ENCODE measurements around the gene ADCY9. TPM values are rescaled to one million over a fixed set of nuclear protein-coding genes. Genes with fewer than 3 reads are reported as not detected.
"Not testable (repeated sequence)": the region's sequence is repeated elsewhere in the genome, so short reads cannot be mapped to it uniquely, and the experiment has no call there.

ADCY9 gene
- total RNA-seq, 1 donor from 2014 or later, result 11.7 TPM

DNA sequence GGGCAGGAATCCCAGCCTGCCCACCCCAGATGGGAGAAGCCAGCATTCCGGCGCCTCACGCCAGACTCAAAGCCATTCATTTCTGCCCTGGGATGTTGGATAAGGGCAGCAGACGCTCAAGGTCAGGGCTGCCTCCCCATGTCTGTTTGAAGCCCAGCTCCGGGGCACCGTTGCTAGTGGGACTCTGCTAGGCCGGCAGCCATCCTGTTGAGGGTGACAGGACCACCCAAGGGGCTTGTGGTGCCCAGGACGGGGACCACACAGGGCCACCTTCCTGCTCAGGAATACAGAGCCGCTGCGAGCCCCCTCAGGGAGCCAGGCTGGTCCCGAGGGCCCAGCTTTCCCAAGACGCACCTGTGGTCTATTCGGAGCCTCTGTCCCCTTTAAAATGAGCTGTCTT is 134.0 kb downstream of the ADCY9 start:
- DNase-seq (ENCODE audit: low spot score), result no peak

- DNase-seq (ENCODE audit: low spot score), result no peak
Observed at GRCh38 chr16:3980253-3981111, 135.8 kb downstream of the ADCY9 start.

- no peak for DNase-seq (ENCODE audit: low spot score)
Observed at GRCh38 chr16:3979518-3979917, 136.7 kb downstream of the ADCY9 start.

DNA sequence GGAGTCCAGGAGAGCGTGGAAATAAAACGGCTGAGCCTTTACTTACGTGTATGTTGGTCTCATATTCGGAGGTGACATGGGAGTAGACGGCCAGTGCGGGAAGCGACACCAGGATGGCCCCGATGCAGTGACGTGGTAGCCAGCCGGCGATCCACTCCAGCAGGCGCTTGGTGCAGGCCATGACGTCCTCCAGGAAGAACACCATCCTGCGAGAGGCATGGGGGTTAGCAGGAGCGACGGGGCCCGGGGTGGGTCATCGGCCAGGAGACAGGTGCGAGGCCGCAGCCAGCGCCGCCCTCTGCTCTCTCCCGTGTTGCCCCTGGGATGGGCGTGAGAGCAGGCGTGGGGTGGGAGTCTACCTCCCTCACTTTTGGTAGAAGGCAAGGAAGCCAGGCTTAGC is 137.2 kb downstream of the ADCY9 start:
- DNase-seq (ENCODE audit: low spot score), result no peak

DNA sequence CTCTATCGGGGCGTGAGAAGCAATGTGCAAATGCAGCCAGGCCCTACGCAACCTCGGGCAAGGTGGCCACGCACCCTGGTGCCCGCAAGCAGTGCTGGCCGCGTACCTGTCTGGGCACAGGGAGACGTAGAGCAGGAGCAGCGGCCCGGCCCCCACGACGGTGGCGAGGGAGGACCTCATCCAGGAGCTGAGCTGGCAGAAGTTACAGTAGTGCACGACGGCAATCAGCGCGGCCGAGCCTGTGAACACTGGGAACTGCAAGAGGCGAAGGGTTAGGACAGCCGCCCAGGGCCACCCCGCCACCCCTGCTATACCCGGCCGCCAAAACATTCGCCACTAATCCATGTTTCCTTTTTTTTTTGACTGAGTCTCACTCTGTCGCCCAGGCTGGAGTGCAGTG is 138.9 kb downstream of the ADCY9 start:
- no peak for DNase-seq (ENCODE audit: low spot score)

DNA sequence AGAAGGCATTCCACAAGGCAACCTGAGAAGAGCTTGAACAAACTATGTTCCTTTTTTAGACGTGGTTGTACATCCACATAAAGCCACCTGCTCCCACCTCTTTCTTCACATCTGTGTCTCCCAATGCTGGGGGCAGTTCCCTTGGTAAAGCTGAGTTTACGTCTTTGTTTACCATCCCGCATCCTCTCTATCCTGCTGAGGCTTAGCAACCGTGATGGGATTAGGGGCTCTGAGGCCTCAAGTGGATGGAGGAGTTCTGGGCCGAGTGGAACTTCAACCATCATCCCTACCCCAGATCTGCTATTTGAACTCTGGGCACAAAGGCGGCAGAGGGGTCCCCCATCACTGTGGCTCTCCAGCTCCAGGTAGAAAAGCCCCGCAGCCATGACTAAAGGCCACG is 141.5 kb downstream of the ADCY9 start:
- DNase-seq (ENCODE audit: low spot score), result no peak

DNA sequence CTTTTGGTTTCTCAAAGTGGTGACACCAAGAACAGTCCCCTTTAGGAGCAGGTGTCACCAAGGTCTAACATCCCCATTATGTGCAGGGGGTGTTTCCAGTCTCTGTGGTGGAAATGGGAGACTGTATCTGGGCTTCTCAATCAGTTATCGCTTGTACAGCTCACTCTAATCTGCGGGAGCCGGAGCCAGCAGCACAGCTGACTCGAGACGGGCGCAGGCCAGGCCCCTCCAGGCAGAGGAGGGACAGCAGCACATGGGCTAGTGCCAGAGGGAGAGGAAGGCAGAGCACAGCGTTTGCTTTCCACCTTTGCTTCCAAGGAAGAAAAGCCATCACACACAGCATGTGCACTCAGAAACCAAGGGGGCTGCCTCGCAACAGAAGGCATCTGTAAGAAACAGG is 144.5 kb downstream of the ADCY9 start:
- no peak for DNase-seq (ENCODE audit: low spot score)

- no peak for DNase-seq (ENCODE audit: low spot score)
Observed at GRCh38 chr16:3971261-3971660, 145.0 kb downstream of the ADCY9 start.

DNA sequence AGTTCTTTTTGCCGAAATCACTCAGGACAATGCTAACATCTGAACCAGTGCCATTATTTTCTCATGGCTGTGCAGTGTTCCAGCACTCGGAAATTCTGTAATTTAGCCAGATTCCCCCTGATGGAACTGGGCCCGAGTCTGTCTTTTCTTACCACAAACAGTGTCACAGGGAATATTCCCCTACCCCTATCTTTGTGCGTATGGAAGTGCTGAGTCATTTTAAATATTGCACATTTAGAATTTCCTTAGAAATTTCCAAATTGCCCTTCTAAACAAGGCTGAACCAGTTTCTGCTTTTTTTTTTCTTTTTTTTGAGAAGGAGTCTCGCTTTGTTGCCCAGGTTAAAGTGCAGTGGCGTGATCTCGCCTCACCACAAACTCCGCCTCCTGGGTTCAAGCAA is 147.7 kb downstream of the ADCY9 start:
- no peak for DNase-seq (ENCODE audit: low spot score)

GRCh38 chr16:3966681-3967080 is 149.6 kb downstream of the ADCY9 start:
- DNase-seq (ENCODE audit: low spot score), result no peak

DNA sequence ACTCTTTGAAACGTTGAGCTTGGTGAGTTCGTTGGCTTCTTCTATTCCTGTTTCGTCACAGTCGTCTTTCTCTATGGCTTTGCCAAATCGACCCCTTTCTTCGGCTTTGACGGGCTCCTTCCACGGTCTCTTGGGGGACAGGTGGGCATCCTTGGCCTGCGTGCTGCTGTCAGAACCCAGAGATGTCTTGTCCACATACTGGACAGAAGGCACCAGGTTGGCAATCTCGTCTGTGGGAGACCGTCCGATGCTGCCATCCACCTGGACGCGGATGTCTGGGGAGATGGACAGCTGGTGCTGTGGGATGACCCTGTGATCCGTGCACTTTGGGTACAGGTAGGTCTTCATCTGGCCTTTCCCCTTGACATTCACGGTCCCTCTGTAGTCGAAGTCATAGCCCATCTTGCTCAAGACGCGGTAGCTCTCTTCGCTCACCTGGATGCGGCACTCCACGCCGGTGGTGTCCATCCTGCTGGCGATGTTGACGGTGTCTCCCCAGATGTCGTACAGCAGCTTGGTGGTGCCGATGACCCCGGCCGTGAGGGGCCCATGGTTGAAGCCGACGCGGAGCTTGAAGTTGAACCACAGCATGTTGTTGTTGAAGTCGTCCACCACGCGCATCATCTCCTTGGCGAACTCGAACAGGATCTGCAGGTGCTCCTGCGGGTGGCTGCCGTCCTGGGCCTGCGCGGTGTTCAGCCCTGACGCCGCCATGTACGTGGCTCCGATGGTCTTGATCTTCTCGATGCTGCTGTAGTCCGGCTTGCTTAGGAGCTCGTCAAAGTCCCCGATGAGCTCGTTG is 150.3 kb downstream of the ADCY9 start:
- no peak for DNase-seq (ENCODE audit: low spot score)

- no peak for DNase-seq (ENCODE audit: low spot score)
Observed at GRCh38 chr16:3965306-3965705, 150.9 kb downstream of the ADCY9 start.

DNA sequence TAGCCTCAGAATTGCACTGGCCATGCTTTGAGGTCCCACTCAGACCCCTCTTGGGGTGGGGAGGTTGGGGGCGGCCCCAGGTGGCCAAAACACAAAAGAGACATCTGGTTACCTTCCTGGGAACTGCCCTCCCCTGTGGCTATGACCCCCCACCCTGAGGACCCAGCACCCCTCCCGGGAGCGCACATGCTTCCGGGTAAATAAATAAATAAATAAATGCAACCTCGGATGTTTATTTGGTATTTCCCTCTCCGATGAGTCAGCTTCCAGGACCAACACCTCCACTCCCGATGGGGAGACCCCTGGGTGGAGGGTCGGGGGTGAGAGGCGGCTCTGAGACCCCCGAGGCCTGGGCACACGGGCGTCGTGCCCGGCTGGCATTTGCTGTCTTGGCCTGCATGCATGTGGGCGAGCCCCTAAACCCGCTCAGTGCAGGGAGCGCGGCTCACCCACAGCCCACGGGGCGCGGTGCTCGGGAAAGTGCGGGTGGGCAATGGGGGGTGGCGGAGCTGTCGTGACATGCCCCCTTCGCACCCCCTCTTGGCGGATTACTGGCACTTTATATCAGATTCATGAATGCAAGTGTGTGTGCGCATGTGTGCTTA is 151.5 kb downstream of the ADCY9 start:
- no peak for DNase-seq (ENCODE audit: low spot score)

DNA sequence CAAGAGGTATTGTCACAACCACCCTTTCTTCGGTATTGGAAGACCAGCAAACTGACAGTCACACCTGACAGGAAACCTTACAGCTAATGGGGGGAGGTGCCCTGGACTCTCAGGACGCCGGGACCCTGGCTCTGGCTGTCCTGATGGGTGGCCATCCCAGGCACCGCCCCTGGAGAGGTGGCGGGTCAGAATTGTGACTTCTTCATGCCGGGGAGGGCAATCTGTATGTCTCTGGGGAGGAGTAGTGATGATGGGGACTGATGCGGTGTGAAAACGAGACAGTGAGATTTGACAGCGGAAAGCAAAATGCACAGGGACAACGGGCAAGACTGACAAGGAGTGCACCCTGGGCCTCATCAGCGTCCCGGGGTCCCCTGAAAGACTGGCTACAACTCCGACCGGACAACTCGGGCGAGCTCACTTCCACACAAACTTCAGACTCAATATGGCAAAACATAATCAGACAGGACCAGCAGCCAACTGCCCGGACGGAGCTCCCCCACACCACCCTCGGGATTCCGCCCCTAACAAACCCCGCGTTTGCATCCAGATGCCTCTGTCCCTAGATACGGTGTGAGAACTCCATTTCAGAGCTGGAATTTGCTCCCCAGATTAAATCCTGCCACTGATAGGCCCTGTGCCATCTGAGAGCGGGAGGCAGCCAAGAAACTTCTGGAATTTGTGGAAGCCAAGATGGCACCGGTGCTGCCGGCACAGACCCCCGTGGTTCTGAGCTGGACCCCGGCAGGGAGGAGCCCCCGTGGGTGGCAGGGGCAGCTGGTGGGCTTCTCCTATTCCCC is 152.2 kb downstream of the ADCY9 start:
- DNase-seq (ENCODE audit: low spot score), result no peak

GRCh38 chr16:3963203-3963602 is 153.0 kb downstream of the ADCY9 start:
- no peak for DNase-seq (ENCODE audit: low spot score)

DNA sequence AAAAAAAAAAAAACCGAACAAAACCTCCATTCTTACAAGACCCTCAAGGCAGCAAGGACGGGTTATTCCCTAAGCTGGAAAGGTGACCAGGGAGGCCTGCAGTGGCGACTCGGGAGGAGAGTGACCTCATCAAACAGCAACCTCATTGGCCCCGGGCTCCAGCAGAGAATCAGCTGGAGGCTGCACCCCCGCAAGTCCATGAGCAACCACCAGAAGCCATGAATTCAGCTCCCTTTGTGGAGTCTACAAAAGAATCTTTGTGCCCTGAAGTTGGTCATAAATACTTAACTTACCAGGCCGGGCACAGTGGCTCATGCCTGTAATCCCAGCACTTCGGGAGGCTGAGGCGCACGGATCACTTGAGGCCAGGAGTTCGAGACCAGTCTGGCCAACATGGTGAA is 154.8 kb downstream of the ADCY9 start:
- no peak for DNase-seq (ENCODE audit: low spot score)

GRCh38 chr16:3959926-3960590 is 156.2 kb downstream of the ADCY9 start:
- not testable (repeated sequence) for DNase-seq (ENCODE audit: low spot score)

DNA sequence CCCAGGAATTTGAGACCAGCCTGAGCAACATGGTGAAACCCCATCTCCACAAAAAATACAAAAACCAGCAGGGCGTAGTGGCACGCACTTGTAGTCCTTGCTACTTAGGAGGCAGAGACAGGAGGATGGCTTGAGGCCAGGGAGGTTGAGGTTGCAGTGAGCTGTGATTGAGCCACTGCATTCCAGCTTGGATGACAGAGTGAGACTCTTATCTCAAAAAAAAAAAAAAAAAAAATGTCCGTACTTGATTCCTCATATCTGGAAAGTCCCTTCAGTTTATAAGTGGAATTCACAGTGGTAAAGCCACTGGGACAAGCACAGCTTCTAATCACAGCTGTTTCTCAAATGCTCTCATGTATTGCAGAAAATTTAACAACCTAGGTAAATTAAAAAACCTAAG is 157.1 kb downstream of the ADCY9 start:
- DNase-seq (ENCODE audit: low spot score), result no peak

GRCh38 chr16:3957344-3957980 is 158.8 kb downstream of the ADCY9 start:
- no peak for DNase-seq (ENCODE audit: low spot score)

DNA sequence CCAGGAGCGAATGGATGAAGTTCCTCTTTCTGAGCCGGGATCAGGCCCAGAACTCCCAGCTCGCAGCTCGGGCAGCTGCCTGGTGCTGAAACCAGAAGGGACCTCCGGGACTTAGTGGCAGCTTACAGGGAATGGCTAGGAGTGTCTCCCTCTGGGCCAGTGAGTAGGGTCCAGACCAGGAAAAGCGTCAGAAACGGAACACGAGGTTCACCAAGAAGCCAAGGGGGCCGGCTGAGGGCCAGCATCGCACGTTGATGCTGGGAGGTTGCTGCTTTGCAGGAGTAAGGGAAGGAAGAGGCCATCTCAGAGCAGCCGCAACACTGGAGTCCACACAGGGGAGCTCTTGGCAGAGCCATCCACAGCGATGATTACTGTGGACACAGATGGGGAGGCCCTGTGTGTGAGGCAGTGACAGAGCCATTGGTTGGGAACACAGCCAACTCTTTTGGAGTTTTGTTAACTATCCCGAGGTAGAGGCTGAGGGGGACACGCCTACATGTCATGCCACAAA is 161.8 kb downstream of the ADCY9 start:
- no peak for DNase-seq (ENCODE audit: low spot score)
